ENCODE data around the gene ALG14.

- TF ChIP-seq, protein P1, sequence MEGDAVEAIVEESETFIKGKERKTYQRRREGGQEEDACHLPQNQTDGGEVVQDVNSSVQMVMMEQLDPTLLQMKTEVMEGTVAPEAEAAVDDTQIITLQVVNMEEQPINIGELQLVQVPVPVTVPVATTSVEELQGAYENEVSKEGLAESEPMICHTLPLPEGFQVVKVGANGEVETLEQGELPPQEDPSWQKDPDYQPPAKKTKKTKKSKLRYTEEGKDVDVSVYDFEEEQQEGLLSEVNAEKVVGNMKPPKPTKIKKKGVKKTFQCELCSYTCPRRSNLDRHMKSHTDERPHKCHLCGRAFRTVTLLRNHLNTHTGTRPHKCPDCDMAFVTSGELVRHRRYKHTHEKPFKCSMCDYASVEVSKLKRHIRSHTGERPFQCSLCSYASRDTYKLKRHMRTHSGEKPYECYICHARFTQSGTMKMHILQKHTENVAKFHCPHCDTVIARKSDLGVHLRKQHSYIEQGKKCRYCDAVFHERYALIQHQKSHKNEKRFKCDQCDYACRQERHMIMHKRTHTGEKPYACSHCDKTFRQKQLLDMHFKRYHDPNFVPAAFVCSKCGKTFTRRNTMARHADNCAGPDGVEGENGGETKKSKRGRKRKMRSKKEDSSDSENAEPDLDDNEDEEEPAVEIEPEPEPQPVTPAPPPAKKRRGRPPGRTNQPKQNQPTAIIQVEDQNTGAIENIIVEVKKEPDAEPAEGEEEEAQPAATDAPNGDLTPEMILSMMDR (IDR thresholded peaks at IDR 0.05; ENCODE audit: low read depth, low read length): no peak
- TF ChIP-seq MYC (IDR thresholded peaks at IDR 0.05; ENCODE audit: low read depth, low read length): no peak
Measured at GRCh38 chr1:95089650-95090287, 17.0 kb upstream of the ALG14 start.

Measured in NB4 (cell line).